HG03565 (cell line): ENCODE results near the gene LAMB3.

Experiments used
- ATAC-seq: cut with Tn5 transposase; IDR thresholded peaks from one replicate; pipeline ENCODE4 v1.9.1; 2021; ENCODE audit warnings: mild to moderate bottlenecking, moderate library complexity; ENCODE audit not compliant: unreplicated experiment

LAMB3 gene

DNA sequence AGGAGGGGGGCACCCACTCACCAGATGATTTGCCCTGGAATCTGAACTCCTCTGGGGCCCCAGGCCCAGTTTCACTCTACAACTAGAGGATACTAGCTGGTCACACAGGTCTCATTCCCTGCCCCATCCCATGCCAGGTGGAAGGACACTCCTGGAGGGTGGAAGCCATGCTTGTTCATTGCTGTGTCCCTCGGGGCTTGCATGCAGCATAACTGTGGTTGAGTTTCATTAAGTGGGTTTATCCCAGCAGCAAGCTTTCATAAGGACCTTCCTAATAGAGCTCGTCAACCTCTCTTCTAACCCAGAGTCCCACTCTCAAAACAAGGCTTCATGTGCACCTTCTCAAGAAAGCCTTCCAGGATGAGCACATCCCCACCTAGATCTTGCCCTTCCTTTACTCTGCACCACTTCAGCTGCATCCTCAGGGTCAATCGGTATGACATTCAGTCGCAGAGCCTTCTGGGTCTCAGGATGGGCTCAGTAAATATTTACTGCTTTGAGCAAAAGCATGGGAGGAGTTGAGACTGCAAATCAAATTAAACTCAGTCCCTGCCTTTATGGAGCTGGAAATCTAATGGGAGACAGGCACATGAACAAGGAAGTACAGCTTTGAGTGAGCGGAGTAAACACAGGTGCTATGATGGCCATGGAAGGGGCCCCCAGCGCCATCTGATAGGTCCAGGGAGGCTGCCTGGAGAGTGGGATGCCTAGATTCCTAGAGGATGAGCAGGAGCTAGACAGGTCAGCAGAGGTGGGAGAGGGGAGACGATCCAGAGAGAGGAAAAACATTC, 32.3 kb downstream of the LAMB3 start:
- no peak for ATAC-seq

- ATAC-seq, result no peak
Measured at GRCh38 chr1:209618756-209619420, 33.3 kb downstream of the LAMB3 start.

DNA sequence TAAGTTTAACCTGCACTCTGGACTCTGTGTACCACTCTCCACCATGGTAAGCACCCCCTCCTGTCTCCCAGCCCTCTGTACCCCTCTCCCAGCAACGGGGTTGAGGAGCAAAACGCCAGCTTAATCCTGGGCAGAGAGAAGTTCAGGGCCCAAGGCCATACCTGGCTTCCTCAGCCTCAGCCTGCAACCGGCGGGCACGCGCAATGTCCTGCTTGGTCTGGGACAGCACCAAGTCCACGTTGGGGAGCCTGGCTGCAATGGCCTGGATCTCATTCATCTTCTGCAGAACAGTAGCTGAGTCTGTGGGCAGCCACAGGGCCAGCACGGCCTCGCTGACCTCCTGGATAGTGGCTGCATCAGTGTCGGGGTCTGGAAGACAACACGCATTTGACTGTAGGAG, 33.9 kb downstream of the LAMB3 start:
- no peak for ATAC-seq

GRCh38 chr1:209617755-209618154, 34.5 kb downstream of the LAMB3 start:
- no peak for ATAC-seq

DNA sequence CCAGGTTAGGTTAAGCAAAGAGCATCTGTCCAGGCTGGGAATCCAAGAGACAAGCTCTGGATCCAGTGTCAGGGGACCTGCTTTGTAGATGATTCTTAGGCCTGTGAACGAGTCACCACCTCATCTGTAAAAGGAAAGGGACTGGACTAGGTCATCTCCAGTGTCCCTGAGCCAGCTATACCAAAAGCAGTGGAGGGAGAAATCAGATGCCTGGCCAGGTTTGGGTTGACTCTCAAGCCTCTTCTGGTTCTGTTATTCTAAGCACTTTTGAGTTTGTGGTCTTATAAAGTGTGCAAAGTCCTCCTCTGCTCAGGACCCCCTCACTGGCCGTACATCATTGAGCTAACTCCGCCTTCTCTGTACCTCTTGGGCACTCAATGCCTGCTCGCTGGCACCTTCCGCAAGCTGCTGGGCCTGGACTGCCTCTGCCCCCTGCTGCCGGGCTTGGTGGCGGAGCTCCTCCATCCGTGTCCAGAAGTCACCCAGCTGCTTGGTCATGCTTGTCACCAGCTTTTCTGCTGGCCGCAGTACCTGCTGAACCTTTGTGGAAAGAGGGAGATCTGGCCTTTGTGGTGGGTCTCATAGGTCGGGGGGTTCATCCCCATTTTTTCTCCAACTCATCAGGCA, 35.1 kb downstream of the LAMB3 start:
- no peak for ATAC-seq

DNA sequence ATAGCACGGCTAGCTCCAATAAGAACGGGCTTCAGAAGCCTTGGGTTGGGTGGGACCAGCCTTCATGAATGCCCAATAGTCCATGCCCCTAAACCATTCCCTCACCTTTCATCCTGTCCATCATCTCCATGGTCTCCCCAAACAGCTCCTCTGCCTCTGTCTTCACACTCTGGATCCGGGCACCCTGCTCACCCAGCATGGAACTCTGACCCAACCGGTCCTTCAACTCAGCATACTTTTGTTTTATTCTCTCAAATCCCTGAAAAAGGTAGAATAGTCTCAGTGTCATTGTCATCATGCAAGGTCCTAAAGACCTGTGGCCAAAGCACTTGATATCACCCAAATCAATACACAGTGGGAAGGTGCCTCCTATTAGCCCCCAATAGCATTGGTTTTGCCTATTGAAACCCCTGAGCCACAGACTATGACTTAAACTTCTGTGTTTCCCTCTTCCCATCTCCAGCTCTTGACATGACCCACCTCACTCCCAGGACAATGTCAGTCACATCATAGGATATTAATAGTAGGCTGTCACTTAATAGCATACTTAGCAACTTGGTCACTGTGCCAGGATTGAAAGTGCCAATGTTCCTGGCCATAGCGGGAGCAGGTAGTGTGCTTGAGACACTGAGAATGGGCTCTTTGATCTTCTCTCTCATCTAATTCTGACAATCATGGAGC, 35.7 kb downstream of the LAMB3 start:
- no peak for ATAC-seq

DNA sequence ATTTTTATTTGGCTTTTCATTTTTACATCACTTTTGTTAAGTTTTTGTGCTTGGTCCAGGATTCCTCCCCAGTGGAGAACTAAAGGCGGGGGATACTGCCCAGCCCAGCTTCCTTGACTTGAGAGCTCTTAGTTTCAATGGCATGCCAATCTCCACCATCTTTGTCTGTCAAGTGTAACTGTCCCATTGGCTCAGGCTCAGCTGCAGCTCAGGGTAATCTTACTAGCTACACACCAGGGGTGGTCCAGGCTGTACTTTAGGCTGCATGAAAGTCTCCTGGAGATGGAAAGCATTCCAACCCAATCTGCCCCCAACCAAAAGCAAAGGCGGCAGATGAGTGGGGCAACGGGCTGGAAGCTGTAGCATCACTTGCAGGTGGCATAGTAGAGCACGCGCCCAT, 37.3 kb downstream of the LAMB3 start:
- ATAC-seq, result no peak

- ATAC-seq, result no peak
Measured at GRCh38 chr1:209614151-209614420, 38.1 kb downstream of the LAMB3 start.

DNA sequence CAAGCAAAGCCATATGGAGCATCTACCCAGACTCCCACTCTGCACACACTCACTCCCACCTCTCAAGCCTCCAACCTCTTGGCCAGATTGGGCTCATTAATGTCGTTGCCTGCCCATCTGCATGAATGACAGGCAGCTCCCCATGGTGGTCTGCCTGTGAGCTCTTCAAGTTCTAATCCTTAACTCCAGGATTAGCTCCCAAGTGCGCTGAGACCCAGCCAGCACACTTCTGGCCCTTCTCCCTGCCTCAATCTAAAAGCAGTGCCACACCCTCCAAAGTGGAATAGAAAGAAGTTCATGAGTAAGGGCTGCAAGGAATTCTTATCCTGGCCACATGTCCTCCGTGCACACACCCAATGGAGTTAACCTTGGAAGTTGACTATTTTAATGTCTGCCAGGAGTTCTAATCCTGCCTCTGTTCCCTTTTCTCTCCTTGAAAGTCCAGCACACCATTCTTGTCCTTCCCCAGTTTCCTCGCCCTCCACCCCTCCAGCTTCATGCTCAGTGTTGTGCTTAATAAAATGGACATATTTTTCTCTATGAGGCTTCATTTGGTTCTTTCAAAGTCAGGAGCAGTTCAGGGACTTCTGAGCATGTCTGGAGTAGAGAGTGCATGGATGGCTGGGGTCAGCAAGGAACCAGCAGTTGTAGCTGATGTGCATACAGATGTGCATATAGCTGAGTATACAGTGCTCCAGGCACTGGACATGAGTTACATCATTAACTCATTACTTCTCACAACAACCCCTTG, 38.6 kb downstream of the LAMB3 start:
- no peak for ATAC-seq

DNA sequence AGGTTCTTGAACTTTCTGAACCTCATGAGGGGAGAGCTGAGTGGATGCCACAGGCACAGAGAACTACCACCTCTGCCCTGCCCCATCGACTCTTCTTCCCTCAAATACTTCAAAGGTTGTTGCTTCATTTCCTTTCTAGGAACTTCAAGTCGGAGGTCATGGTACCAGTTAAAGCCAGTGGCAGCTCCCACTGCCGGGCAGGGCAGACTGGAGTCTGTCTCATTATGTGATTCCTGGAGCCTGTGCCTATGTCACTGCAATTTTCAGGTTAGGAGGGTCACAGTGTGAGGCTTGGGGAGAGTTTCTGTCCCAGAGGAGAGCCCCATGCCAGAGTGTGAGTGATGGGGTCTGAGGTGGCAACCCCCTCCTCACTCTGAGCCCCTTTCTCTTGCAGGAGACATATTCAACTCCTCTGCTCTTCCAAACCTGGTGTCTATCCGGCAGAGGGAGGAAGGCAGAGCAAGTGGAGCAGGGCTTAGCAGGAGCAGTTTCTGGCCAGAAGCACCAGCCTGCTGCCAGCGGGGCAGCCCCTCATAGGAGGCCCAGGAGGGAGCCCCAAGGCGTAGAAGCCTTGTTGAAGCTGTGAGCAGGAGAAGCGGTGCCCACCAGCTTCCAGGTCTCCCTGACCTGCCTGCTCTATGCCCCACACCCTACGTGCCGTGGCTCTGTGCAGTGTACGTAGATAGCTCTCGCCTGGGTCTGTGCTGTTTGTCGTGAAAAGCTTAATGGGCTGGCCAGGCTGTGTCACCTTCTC, 39.4 kb downstream of the LAMB3 start:
- no peak for ATAC-seq

DNA sequence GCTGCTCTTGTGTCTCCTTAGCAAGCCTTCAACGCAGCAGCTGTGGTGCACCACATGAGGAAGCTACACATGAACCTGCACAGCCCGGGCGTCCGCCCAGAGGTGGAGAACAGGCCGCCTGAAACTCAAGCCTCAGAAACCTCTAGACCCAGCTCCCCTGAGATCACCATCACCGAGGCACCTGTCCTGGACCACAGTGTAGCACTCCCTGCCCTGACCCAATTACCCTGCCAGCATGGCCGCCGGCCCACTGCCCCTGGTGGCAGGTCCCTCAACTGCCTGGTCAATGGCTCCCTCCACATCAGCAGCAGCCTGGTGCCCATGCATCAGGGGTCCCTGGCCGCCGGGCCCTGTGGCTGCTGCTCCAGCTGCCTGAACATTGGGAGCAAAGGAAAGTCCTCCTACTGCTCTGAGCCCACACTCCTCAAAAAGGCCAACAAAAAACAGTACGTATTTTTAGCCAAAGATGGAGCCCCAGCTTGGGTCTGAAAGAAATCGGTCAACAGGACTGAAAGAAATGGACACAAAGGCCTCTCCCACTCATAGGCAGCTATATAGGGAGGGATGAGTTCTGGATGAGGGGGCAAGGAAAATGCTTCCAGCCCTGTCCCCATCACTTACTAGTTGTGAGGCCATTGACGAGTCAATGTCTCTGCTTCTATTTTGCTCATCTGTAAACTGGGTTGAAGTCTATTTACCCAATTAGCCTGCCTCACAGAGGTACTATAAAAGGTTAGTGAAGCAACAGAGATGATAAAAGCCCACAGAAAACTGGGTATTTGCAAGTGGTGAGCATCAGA, 40.3 kb downstream of the LAMB3 start:
- no peak for ATAC-seq

GRCh38 chr1:209610631-209610905, 41.7 kb downstream of the LAMB3 start:
- no peak for ATAC-seq

DNA sequence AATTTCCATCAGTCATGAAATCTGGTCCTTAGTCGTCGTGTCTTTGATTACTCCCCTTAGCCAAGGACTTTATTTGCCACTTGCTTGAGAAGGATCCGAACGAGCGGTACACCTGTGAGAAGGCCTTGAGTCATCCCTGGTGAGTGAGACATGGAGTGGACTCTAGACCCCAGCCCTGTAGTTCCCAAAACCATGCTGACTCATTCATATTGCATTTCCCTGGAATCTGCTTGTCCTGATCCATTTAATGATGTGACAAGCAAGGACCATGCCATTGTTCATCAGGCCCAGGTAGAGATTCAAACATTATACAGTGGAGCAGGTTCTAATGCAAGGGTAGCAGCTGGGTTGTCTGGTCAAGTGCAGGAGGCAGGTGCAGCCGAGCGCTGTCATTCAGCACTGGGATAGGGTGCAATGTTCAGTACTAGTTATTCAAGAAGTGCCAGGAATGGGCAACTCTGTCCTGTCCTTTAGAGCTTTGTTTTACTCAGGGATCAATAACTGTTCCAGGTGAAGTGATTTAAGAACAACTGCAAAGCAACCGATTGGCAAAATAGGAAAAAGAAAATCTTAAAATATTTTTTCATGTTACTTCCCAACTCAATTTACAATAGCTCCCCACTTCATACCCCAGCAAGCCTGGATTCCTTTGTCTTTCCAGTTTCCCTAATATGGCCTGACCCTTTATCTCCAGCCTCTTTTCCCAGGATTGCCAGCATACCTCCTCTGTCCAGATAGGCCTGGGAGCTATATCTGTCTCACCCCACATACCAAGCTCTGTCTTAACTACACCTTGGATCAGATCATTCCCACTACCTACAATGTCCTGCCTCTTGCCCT, 42.2 kb downstream of the LAMB3 start:
- ATAC-seq, result no peak

DNA sequence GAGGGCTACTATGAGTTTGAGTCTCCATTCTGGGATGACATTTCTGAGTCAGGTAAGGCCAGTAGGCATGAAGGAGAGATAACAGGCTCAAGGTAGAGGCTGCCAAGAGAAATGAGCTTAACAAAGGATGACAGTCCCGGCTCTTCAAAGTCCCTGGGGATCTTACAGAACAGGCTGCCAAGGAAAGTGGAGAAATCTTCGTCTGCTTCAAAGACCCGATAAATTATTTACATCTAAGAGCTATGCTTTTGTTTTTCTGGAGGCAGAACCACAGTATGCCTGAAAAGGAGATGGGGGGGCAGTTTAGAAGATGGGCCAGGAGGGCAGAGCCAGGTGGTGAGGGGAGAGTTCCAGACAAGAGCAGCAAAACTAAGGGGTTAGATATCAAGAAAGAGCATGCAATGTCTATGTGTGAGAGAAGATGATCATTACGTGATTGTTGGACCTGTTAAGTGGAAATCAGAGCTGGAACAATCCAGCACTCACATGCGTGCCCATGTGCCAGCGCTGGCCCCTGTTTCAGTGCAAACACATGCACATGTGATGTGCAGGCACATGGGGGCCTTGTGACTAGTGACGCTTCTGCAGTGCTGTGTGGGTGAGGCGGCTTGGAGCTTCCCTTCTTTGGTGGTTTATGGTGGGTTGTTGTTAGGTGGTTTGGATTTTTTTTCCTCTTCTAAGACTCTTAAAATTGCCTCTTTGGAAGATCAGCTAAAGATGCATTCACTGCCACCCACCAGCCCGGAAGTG, 43.0 kb downstream of the LAMB3 start:
- no peak for ATAC-seq

DNA sequence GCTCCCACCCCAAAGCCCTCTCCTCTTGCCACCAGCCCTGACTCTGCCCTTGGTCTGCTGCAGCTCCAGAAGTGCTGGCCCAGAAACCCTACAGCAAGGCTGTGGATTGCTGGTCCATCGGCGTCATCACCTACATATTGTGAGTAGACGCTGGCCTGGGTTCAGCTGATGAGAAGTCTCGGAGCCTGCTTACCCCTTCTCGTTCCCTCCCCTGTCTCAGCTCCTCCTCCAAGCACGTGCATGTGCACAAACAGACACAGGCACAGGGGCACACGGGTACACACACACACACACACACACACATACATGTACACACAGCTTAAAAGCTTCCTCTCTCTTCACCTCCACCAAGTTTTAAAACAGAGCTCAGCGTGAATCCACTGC, 44.4 kb downstream of the LAMB3 start:
- ATAC-seq, result peak; percentile 12

DNA sequence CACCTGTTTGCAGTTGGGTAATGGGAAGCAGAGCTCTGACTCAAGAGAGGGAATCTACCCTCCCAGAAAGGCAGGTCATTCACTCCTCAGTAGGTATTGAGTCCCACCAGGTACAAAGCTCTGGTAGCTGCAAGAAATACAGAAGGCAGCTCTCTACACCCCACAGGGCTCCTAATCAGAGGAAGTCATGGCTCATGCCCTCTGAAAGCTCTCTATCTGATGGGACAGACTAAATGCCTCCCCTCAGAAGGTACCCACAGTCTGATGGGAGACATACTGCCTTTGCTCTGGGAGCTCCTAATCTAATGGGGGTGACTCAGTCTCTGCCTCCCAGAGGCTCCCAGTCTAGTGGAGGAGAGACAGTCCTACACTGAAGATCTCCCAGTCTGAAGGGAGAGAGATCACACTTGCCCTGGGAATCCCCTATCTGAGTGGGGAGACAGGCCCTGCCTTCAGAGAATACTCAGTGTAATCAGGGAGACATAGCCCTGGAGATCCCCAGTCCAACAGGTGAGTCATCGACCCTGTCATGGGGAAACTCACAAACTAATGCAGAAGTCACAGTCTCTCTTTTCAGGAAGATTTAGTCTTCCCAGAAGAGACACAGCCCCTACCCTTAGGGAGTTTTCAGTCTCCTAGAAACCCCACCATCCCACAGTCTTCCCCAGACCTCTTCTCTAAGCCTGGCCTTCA, 45.0 kb downstream of the LAMB3 start:
- peak; percentile 74 for ATAC-seq

GRCh38 chr1:209603877-209604276, 48.3 kb downstream of the LAMB3 start:
- no peak for ATAC-seq
